GM12878 (cell line): ENCODE results near the gene DNMBP. TPM values are rescaled to one million over a fixed set of nuclear protein-coding genes. Genes with fewer than 3 reads are reported as not detected.

Source experiments
- CBX5 ChIP-seq: sonication (generic); IDR thresholded peaks from 2 replicates; pipeline ENCODE4 v1.6.1; 2016; ENCODE audit warnings: low read depth, moderate library complexity, mild to moderate bottlenecking, inconsistent platforms
- DPF2 ChIP-seq: fragments of 450-650 bp; IDR thresholded peaks from 2 replicates; pipeline ENCODE4 v1.6.1; 2017; ENCODE audit warnings: mild to moderate bottlenecking
- E4F1 ChIP-seq: fragments of 450-650 bp; IDR thresholded peaks from 2 replicates; pipeline ENCODE4 v1.6.1; 2018; ENCODE audit warnings: borderline replicate concordance, mild to moderate bottlenecking; ENCODE audit not compliant: partially characterized antibody
- EGR1 ChIP-seq, 2 experiments: IDR thresholded peaks; 1 replicate in 1 of 2; 2 replicates in 1 of 2; pipeline ENCODE4 v1.6.1; 2011 to 2012; ENCODE audit warnings: low read depth in 2 of 2, low read length in 2 of 2, borderline replicate concordance in 1 of 2, mild to moderate bottlenecking in 1 of 2, moderate library complexity in 1 of 2
- FOXM1 ChIP-seq: IDR thresholded peaks from 2 replicates; pipeline ENCODE4 v1.6.1; 2012; ENCODE audit warnings: low read depth, mild to moderate bottlenecking, inconsistent platforms, low read length, moderate library complexity
- GATAD2B ChIP-seq: fragments of 450-650 bp; conservative IDR thresholded peaks from 2 replicates; pipeline ENCODE4 v1.6.1; 2017; ENCODE audit warnings: low read depth, mild to moderate bottlenecking, moderate library complexity
- IRF4 ChIP-seq: IDR thresholded peaks from 2 replicates; pipeline ENCODE4 v1.6.1; 2011; ENCODE audit warnings: low read depth, low read length
- MAX ChIP-seq: IDR thresholded peaks from 2 replicates; pipeline ENCODE4 v1.6.1; 2012; ENCODE audit warnings: low read depth, low read length, improper control_type of control experiment
- MEF2A ChIP-seq: IDR thresholded peaks from 2 replicates; pipeline ENCODE4 v1.6.1; 2011; ENCODE audit warnings: low read depth, mild to moderate bottlenecking, low read length, moderate library complexity; ENCODE audit not compliant: insufficient read depth
- MTA2 ChIP-seq: fragments of 450-650 bp; IDR thresholded peaks from 2 replicates; pipeline ENCODE4 v1.6.1; 2016; ENCODE audit warnings: low read depth, mild to moderate bottlenecking, moderate library complexity
- NFIC ChIP-seq: IDR thresholded peaks from 2 replicates; pipeline ENCODE4 v1.6.1; 2012; ENCODE audit warnings: low read depth, mild to moderate bottlenecking, inconsistent platforms, low read length, moderate library complexity
- PKNOX1 ChIP-seq: fragments of 450-650 bp; IDR thresholded peaks from 2 replicates; pipeline ENCODE4 v1.6.1; 2016; ENCODE audit warnings: mild to moderate bottlenecking
- PML ChIP-seq: IDR thresholded peaks from 2 replicates; pipeline ENCODE4 v1.6.1; 2012; ENCODE audit warnings: low read length, inconsistent platforms
- SIN3A ChIP-seq: IDR thresholded peaks from 2 replicates; pipeline ENCODE4 v1.6.1; 2012; ENCODE audit warnings: low read depth, low read length, improper control_type of control experiment
- SIX5 ChIP-seq: IDR thresholded peaks from 2 replicates; pipeline ENCODE4 v1.6.1; 2011; ENCODE audit warnings: mild to moderate bottlenecking, low read depth, low read length, moderate library complexity; ENCODE audit not compliant: severe bottlenecking
- SMAD5 ChIP-seq: IDR thresholded peaks from 2 replicates; pipeline ENCODE4 v1.6.1; 2016; ENCODE audit warnings: antibody characterized with exemption, low read depth
- TAF1 ChIP-seq: IDR thresholded peaks from 2 replicates; pipeline ENCODE4 v1.6.1; 2011; ENCODE audit warnings: mild to moderate bottlenecking, low read depth, low read length, borderline replicate concordance
- polyA plus RNA-seq, 11 experiments: library from polyadenylated mRNA; depleted of rRNA in 4 of 11; unstranded in 6 of 11; stranded (reverse) in 5 of 11; fragments of >200 nt; fragmentation: Nextera tagmentation in 4 of 11; fragmentation: Illumina TruSeq in 1 of 11; extraction: Ambion mirVana in 4 of 11; extraction: Trizol in 1 of 11; gene quantifications; 1 replicate in 1 of 11; 2 replicates in 10 of 11; pipeline versions ENCODE4 v1.2.1 to v1.2.3, GENCODE V29; 2011 to 2016; ENCODE audit warnings: inconsistent platforms in 2 of 11, missing spikeins in 2 of 11, low read depth in 1 of 11
- total RNA-seq, 4 experiments: library from RNA; depleted of rRNA in 3 of 4; stranded (reverse); fragments of >200 nt in 3 of 4; fragmentation: Illumina TruSeq in 1 of 4; extraction: Trizol in 1 of 4; gene quantifications; 2 replicates each; pipeline versions ENCODE4 v1.2.1 to v1.2.3, GENCODE V29; 2013 to 2021
- TF ChIP-seq, protein P1 (sequence below): IDR thresholded peaks from 2 replicates; pipeline ENCODE4 v1.6.1; 2012; ENCODE audit warnings: low read depth, low read length, improper control_type of control experiment

DNMBP gene
- total and polyA plus RNA-seq, 10 of the 15 experiments (the other 5 are each of a cell fraction or from before 2014, with no cell fraction given): 7.1 to 45.0 (median 22.0) TPM

- no peak for TF ChIP-seq SIN3A
- no peak for TF ChIP-seq MAX
- TF ChIP-seq CBX5: no peak
- peak; percentile 43; the same call in 1 of the 2 replicates for TF ChIP-seq TAF1
- no peak for TF ChIP-seq EGR1 (IDR thresholded peaks at IDR 0.05; ENCODE audit: borderline replicate concordance in 1 of 2, low read depth in 2 of 2, low read length in 2 of 2)
- TF ChIP-seq DPF2: no peak
- TF ChIP-seq IRF4: peak; percentile 60; the same call in 1 of the 2 replicates
- TF ChIP-seq GATAD2B: no peak
- no peak; the same call in 1 of the 2 replicates for TF ChIP-seq SMAD5
- no peak for TF ChIP-seq PKNOX1
- peak; percentile 80 for TF ChIP-seq NFIC
- TF ChIP-seq FOXM1: peak; percentile 49; the same call in 1 of the 2 replicates
- 0 out of 2 replicates have a peak, but pooled peaks have one; percentile 52 for TF ChIP-seq PML
- TF ChIP-seq E4F1: no peak
- no peak for TF ChIP-seq SIX5
- TF ChIP-seq MEF2A: peak; percentile 90
- TF ChIP-seq, protein P1, sequence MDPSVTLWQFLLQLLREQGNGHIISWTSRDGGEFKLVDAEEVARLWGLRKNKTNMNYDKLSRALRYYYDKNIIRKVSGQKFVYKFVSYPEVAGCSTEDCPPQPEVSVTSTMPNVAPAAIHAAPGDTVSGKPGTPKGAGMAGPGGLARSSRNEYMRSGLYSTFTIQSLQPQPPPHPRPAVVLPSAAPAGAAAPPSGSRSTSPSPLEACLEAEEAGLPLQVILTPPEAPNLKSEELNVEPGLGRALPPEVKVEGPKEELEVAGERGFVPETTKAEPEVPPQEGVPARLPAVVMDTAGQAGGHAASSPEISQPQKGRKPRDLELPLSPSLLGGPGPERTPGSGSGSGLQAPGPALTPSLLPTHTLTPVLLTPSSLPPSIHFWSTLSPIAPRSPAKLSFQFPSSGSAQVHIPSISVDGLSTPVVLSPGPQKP: no peak
- 0 out of 2 replicates have a peak, but pooled peaks have one; percentile 15 for TF ChIP-seq MTA2
- TF ChIP-seq, all 136 proteins: peak for 30
Observed at GRCh38 chr10:100020142-100020885, 10.6 kb upstream of the DNMBP start (continued).
